Epithelial cell of esophagus (primary cell): ENCODE results near the gene ST6GALNAC5.

Experiments used
- DNase-seq: peaks from one replicate; pipeline ENCODE4 v3.0.0; 2010; ENCODE audit warnings: low read depth
- H3K4me3 ChIP-seq: 2 replicates; pipeline ENCODE4 v1.5.1; 2011; ENCODE audit warnings: mild to moderate bottlenecking, low read length, control low read depth
- TF ChIP-seq, protein P1 (sequence below): IDR thresholded peaks from 2 replicates; pipeline ENCODE4 v1.5.1; 2011; ENCODE audit warnings: low read depth, mild to moderate bottlenecking, low read length, control low read depth, inconsistent platforms; ENCODE audit not compliant: insufficient read depth; ENCODE audit errors: missing control alignments

The ST6GALNAC5 gene

DNA sequence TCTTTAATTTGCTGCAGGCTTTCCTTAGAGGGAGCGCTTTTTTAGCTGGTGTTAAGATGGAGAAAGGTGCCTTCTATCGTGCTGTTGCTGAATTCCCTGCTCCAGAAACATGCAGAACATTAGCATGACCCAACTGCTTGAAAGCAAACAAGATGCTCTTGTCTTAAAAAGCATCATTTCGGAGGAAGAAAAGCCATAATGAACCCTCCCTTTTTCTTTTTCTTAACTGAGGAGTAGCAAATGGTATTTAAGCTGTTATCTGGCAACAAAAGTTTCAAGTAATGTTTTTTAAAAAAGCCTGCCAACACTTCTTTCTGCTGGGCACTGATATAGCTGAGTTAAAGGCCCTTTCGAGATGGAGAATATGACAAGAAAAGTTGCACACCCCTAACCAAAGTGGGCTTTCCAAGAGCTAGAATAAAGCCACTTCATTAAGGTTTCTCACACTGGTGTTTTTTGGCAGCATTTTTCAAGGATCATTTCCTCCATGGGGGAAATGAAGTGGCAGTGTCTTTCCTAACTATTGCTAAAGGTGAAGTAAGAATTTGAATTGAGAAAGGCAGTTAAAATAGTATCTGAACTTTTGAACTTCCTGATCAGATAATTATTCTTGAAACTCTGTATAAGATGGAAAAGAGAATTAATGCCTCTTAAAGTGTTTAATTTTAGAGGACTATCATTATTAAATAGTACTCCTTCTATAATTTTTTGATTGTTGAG lies 38.8 kb downstream of the ST6GALNAC5 start:
- TF ChIP-seq, protein P1, sequence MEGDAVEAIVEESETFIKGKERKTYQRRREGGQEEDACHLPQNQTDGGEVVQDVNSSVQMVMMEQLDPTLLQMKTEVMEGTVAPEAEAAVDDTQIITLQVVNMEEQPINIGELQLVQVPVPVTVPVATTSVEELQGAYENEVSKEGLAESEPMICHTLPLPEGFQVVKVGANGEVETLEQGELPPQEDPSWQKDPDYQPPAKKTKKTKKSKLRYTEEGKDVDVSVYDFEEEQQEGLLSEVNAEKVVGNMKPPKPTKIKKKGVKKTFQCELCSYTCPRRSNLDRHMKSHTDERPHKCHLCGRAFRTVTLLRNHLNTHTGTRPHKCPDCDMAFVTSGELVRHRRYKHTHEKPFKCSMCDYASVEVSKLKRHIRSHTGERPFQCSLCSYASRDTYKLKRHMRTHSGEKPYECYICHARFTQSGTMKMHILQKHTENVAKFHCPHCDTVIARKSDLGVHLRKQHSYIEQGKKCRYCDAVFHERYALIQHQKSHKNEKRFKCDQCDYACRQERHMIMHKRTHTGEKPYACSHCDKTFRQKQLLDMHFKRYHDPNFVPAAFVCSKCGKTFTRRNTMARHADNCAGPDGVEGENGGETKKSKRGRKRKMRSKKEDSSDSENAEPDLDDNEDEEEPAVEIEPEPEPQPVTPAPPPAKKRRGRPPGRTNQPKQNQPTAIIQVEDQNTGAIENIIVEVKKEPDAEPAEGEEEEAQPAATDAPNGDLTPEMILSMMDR: no peak
- no peak overlapping the region for H3K4me3 ChIP-seq
- no peak for DNase-seq

DNA sequence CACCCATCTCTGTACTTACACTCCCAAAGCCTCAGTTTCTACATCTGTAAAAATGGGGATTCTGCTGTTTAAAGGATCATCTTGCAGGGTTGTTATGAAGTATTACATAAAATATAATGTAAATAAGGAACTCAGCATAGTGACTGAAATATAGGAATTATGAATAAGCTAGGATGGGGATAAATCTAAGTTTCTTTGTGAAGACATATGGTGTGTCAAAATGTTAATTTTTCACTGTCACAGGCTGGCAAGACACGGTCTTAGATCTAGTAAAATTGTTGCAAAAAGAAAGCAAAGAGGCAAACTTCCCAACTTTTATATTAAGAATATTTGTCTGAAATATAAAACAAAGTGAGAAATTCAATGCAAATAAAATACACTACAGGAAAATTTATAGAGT lies 42.0 kb downstream of the ST6GALNAC5 start:
- TF ChIP-seq, protein P1: no peak
- no peak for DNase-seq

DNA sequence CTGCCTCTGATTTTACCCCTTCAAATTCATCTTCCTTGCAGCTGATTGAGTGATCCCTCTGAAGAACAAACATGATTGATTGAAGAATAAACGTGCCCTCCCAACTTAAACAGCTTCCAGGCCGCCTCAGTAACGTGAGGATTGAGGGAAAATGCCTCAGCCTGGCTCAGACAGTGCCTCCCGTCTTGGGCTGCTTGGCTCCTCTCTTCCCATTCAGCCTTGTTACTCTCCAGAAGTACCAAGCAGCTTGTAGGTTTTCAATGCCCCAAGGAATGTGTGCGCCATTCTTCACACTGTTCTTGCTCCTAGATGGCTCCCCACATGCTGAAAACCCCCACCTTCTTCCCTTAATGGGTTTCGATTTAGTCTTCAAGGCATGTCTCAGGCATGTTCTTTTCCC lies 51.8 kb downstream of the ST6GALNAC5 start:
- H3K4me3 ChIP-seq: no peak overlapping the region
- TF ChIP-seq, protein P1: no peak
- DNase-seq: no peak

More for the DNA sequence above, 42.0 kb downstream of the ST6GALNAC5 start:
- H3K4me3 ChIP-seq: no peak overlapping the region

DNA sequence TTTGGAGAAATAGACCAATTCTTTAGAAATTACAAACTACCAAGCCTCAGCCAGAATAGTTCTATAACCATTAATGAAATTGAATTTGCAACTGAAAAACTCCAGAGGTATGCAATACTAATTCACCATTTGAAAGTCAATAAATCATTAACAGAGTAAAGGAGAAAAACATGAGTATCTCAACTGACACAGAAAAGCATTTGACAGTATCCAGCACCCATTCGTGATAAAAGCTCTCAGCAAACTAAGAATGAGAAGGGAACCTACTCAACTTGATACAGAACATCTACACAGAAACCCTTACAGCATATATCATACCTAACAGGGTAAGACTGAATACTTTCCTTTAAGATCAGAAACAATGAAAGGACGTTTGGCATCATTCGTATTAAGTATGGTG lies 54.3 kb downstream of the ST6GALNAC5 start:
- no peak overlapping the region for H3K4me3 ChIP-seq
- TF ChIP-seq, protein P1: no peak
- no peak for DNase-seq

DNA sequence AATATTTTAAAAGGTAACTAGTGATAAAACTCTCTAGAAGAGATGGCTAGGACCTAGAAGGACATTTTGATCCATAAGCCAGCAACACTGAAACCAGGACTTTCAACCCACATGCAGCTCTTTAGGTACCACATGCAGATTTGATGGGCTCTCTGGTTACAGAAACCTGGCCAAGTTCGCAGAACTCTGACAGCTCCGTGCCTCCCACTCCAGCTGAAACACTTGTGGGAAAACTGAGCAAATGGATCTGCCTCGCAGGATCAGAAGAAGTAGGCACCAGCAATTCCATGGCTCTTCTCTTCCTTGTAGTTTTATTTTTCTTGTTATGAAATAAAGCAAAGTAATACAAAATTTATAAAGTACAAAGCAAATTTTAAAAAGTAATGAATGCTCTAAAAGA lies 58.5 kb downstream of the ST6GALNAC5 start:
- TF ChIP-seq, protein P1: no peak
- no peak for DNase-seq
- no peak overlapping the region for H3K4me3 ChIP-seq

DNA sequence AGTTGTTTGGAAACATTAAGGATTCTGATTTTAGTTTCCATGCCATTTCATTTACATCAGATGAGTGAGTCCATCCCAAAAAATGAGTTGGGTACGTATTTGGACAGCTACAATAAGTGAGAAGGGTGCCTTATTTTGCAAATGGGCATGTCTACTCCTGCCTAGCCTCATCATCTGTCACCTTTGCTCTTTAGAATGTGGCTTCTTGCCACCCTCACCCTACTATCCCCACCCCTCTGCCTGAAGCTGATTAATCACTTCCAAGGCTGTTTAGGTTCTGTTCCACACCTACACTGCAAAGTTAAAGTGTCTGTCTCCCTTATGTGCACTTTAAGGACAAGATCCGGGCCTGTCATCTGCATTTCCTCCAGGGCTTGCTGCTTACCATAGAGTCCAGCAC lies 61.2 kb downstream of the ST6GALNAC5 start:
- TF ChIP-seq, protein P1: no peak
- peak; percentile 75 for DNase-seq
- H3K4me3 ChIP-seq: no peak overlapping the region

DNA sequence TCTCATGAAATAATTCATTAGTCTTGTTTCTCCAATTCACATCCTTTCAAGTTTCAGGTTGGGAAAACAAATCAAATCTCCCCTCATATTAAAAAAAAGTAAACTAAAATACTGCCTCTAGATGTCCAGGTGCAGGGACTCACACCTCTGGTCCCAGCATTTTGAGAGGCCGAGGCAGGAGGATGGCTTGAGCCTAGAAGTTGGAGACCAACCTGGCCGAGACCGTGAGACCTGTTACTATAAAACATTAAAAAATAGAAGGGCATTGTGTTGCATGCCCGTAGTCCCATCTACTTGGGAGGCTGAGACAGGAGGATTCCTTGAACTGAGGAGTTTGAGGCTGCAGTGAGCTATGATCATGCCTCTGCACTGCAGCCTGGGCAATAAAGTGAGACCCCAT lies 61.9 kb downstream of the ST6GALNAC5 start:
- TF ChIP-seq, protein P1: no peak
- no peak overlapping the region for H3K4me3 ChIP-seq
- no peak for DNase-seq
